Middle frontal gyrus (tissue), 1 donor: Measurements from ENCODE around the gene NELL1.
"Not testable (repeated sequence)": the region's sequence is repeated elsewhere in the genome, so short reads cannot be mapped to it uniquely, and the experiment has no call there.

Source experiments
- DNase-seq: peaks from one replicate; pipeline ENCODE4 v3.0.0-alpha.2; 2015; ENCODE audit warnings: low spot score; ENCODE audit errors: extremely low spot score

NELL1 gene

GRCh38 chr11:21104641-21105040 lies 435.3 kb downstream of the NELL1 start:
- DNase-seq = no peak

DNA sequence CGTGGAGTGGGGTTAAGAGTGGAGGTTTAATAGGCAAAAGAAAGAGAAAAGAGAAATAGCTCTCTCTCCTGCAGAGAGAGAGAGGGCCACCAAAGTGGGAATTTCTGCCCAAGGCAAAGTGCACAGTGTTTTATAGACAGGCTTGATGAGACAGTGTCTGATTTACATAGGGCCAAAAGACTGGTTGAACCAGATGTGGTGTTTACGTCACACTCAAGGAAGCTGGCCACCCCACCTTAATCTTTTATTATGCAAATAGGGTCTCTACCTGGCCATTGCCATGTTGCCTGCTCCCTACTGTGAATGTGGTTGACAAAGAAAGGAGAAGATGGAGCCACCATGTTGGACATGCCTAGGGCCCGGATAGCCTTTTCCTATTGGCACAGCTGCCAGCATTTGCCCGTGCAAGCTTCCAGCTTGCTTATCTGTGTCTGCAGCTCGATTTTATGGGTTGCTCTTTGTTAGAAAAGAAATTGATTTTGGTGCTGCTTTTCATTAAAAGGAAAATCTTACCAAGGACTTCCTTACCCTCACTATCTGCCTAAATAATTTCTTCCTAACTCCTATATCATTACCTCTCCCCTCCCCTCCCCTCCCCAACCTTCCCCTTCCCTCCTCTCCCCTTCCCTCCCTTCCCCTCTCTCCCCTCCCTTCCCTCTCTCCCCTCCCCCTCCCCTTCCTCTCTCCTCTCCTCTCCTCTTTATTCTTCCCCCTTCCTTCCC lies 436.0 kb downstream of the NELL1 start:
- DNase-seq = no peak

GRCh38 chr11:21109341-21109740 lies 440.0 kb downstream of the NELL1 start:
- no peak for DNase-seq

- DNase-seq = no peak
Measured at GRCh38 chr11:21110415-21110814, 441.0 kb downstream of the NELL1 start.

DNA sequence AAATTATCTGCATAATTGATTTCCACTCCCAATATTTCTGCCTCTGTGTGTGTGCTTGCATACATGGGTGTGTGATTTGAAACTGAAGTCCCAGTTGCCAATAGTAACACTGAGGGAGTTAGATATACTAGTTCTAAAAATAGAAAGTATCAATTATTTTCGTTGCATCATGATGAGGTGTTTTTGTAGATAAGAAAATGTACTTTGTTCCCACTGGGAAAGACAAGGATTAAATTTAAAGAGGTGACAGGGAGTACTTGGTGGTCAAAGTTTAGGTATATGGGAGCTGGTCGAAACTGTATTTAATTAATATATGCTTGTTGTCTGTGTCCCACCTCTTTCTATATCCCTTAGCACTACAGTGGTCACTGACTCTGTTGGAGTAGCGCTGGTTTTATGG lies 444.5 kb downstream of the NELL1 start:
- no peak for DNase-seq

DNA sequence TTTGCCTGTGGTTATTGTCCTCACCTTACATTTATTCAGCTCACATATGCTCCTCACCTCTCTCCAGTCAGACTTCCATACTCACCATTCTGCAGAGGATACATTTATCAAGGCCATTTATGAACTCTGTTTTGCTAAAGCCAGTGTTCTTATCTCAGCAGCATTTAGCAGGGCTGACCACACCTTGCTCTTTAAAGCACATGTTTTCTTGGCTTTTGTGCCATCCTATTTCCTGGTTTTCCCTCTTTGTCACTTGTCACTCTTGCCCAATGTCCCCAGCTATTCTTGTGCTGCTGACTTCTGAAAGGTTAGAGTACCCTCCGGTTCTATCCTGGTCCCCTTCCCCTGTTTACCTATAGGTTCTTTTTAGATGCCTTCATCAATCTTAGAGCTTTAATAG lies 446.6 kb downstream of the NELL1 start:
- DNase-seq = no peak

DNA sequence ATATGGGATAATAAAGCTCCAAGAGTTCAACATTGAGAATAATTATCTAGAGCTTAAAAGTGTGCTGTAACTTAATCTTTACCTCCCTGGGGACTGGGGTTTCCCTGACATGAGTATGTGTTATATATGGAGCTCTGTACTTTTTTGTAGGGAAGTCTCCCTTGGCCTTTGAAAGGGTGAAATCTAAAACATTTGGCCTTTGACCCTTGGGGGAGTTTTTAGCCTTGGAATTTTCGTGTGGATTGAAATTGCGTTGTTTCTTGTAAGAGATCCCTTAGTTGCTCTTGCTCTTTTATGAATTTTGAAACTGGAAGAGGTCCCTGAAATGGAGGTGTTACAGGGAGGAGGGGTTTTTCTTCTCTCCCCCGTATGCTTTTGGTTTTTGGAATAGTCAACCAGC lies 450.0 kb downstream of the NELL1 start:
- DNase-seq = no peak

- no peak for DNase-seq
Measured at GRCh38 chr11:21121991-21122390, 452.6 kb downstream of the NELL1 start.

- DNase-seq = no peak
Measured at GRCh38 chr11:21122523-21122922, 453.1 kb downstream of the NELL1 start.

DNA sequence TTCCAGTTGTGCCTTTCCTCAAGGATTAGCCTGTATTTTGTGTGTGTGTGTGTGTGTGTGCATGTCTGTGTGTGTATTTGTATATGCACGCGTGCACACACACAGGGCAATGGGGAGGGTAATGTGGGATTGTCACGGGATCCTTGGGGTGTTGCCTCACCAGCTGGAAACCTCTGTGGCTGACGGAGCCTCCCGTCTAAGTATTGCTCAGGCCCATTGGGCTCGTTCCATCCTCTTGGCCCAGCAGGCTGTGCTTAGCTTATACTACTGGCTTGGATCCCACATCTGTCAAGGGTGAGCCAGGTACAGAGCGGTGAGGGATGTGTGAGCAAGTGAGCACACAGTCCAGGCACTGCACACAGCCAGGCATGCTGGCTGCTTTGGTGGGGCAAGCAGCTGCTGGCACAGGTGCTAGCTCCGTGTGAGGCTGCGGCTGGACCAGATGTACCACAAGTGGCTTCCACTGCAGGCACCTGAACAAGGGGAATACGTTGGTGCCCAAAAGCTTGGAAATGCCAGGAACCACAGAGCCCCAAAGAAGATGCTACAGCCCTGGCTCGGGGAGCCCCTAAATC lies 462.8 kb downstream of the NELL1 start:
- DNase-seq = no peak

DNA sequence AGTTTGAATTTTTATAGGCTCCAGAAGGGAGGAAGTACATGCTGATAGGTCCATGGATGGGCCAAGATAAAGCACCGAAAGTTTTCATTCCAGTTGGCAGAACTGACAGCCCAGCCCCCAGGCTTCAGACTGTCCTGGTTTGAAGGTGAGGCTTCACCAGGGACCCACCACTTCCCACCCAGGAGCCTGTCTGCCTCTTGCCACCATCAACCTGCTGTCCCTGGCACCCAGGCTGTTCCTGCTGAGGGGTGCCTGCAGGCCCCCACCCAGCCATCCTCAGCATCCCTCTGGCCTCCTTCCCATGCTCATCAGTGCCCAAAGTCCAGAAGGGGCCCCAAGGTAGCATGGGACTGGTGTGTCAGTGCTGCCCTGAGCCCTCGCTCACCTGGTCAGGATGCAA lies 463.9 kb downstream of the NELL1 start:
- no peak for DNase-seq

DNA sequence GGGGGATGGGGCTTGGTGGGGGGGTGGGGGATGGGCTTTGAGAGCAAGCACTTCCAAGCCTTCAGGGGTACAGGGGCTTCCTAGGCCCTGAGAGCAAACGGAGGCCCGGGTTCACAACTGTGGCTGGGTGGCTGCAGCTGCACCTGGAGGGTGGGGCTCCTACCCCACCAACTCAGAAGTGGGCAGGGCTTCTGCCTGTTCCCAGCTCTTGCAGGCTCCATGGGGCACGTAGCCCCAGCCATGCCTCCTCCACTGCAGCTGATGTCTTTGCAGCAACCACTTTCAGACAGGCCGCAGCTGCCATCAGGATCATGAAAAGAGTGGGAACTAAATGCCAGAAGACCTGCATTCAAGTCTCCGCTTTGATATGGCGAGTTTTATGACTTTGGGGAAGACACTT lies 464.3 kb downstream of the NELL1 start:
- DNase-seq = no peak

- no peak for DNase-seq
Measured at GRCh38 chr11:21137803-21138202, 468.4 kb downstream of the NELL1 start.

DNA sequence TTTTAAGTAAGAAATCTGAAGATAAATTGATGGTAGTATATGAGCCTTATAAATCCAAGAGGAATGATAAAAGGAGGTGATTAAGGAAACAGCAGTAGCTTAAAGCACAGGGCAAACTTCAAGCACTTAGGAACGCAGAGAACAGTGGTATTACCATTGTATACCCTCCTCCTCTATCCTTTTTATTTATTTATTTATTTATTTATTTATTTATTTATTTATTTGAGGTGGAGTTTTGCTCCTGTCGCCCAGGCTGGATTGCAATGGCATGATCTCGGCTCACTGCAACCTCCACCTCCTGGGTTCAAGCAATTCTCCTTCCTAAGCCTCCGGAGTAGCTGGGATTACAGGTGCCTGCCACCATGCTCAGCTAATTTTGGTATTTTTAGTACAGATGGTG lies 472.2 kb downstream of the NELL1 start:
- DNase-seq = not testable (repeated sequence)

DNA sequence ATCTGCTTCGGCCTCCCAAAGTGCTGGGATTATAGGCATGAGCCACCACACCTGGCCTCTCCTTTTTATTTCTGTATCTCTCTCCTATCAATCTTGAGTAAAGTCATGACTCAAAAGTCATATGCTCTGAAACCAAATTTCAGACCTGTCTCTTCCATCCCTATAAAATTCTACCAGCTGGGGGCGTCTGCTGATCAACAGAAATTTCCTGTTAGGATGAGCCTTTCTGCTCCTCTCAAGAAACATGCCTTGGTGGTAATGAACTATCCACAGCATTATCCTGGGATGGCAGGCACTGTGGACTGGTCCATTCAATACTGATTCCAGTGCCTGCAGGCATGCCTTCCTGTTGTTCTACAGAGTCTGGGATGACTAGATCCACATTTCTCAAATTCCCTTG lies 472.6 kb downstream of the NELL1 start:
- no peak for DNase-seq

GRCh38 chr11:21144531-21144930 lies 475.1 kb downstream of the NELL1 start:
- DNase-seq = no peak

- DNase-seq = no peak
Measured at GRCh38 chr11:21148376-21148775, 479.0 kb downstream of the NELL1 start.

- no peak for DNase-seq
Measured at GRCh38 chr11:21160140-21160539, 490.8 kb downstream of the NELL1 start.

- no peak for DNase-seq
Measured at GRCh38 chr11:21169639-21170038, 500.3 kb downstream of the NELL1 start.

GRCh38 chr11:21173476-21173875 lies 504.1 kb downstream of the NELL1 start:
- DNase-seq = no peak

- no peak for DNase-seq
Measured at GRCh38 chr11:21174781-21175180, 505.4 kb downstream of the NELL1 start.

- no peak for DNase-seq
Measured at GRCh38 chr11:21177379-21177778, 508.0 kb downstream of the NELL1 start.

- no peak for DNase-seq
Measured at GRCh38 chr11:21179770-21180169, 510.4 kb downstream of the NELL1 start.
